HG03457 (cell line): ENCODE data around the gene DENND6B.
"Not testable (repeated sequence)": the region's sequence is repeated elsewhere in the genome, so short reads cannot be mapped to it uniquely, and the experiment has no call there.

Experiments
- ATAC-seq: cut with Tn5 transposase; IDR thresholded peaks from one replicate; pipeline ENCODE4 v1.9.1; 2021; ENCODE audit warnings: moderate number of reproducible peaks; ENCODE audit not compliant: unreplicated experiment

Gene DENND6B, protein sequence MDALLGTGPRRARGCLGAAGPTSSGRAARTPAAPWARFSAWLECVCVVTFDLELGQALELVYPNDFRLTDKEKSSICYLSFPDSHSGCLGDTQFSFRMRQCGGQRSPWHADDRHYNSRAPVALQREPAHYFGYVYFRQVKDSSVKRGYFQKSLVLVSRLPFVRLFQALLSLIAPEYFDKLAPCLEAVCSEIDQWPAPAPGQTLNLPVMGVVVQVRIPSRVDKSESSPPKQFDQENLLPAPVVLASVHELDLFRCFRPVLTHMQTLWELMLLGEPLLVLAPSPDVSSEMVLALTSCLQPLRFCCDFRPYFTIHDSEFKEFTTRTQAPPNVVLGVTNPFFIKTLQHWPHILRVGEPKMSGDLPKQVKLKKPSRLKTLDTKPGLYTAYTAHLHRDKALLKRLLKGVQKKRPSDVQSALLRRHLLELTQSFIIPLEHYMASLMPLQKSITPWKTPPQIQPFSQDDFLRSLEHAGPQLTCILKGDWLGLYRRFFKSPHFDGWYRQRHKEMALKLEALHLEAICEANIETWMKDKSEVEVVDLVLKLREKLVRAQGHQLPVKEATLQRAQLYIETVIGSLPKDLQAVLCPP

DNA sequence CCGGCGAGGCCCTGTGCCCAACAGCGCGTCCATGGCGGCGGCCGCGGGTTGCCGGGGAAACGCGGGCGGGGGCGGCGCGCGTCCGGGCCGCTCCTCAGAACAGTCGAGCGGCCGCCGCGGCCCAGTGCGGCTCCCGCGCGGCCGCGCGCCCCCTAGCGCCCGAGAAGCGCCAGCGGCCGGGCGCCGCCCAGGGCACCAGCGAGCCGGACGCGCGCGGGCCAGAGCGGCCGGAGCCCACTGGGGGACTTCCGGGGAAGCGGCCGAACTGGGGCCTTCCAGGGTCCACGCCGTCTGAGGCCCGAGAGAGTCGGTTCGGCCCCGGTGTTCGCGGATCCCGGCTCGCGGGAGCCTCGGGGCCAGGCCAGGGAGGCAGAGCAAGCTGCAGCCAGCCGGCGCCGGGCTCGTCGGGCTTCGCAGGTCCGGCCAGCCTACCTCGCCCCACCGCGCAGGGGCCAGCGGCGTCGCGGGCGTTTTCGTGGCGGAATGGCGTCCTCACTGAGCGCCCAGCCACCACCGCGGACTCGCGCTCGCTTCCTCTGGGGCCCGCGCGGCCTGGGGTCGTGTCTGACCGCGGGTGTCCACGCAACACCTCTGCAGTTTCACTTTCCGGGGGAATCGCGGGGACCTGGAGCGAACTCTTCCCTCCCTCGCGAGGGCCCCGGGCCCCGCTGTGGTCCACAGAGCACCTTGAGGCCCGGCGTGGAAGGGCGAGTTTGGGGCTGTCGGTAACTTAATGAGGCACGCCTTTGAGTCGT, at the start of gene DENND6B:
Gene DENND6B, minus strand, starts transcription at position 57 of the 755 bp plus-strand sequence. Its CDS starts 24 bp downstream, at position 33.
- ATAC-seq, result peak; percentile 60

DNA sequence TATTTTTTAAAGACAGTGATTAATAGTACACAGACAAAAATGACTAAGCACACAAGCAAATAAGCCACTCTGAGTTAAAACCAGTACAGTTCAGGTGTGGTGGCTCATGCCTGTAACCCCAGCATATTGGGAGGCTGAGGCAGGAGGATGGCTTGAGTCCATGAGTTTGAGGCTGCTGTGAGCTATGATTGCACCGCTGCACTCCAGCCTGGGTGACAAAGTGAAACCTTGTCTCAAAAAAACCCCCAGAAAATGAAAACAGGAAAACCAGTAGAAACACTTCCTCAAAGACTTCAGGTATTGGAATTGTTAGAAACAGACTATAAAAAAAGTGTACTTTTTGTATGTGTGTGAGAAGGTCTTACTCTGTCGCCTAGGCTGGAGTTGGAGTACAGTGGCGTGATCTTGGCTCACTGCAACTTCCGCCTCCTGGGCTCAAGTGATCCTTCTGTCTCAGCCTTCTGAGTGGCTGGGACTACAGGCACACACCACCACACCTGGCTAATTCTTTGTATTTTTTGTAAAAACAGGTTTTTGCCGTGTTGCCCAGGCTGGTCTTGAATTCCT, 49.4 kb upstream of the DENND6B start:
- ATAC-seq, result no peak

DNA sequence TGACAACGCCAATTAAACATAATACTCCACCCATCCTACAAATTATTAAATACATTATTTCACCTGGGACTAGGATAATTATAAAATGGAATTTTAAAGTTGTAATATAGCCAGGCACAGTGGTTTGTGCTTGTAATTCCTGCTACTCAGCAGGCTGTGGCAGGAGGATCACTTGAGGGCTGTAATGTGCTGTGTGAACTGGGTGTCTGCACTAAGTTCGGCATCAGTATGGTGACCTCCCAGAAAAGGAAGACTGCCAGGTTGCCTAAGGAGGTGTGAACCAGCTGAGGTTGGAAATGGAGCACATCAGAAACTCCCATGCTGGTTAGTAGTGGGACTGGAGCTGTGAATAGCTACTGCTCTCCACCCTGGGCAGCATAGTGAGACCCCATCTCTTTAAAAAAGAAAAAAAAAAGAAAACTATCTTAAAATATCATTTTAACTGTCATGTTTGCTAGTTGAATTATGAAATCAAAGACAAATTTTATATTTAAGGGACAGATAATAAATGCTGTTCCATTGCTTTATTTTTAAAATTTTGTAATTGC, 44.4 kb upstream of the DENND6B start:
- ATAC-seq, result no peak

DNA sequence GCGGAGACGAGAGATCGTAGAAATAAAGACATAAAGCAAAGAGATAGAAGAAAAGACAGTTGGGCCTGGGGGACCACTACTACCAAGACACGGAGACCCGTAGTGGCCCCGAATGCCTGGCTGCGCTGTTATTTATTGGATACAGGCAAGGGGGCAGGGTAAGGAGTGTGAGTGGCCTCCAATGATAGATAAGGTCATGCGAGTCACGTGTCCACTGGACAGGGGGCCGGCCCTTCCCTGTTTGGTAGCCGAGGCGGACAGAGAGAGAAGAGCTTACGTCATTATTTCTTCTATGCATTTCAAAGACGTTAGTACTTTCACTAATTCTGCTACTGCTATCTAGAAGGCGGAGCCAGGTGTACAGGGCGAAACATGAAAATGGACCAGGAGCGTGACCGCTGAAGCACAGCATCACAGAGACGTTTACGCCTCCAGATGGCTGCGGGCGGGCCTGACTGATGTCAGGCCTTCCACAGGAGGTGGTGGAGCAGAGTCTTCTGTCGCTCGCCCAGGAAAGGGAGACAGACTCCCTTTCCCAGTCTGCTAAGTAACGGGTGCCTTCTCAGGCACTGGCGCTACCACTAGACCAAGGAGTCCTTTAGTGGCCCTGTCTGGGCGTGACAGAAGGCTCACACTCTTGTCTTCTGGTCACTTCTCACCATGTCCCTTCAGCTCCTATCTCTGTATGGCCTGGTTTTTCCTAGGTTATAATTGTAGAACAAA, 41.1 kb upstream of the DENND6B start:
- no peak for ATAC-seq

DNA sequence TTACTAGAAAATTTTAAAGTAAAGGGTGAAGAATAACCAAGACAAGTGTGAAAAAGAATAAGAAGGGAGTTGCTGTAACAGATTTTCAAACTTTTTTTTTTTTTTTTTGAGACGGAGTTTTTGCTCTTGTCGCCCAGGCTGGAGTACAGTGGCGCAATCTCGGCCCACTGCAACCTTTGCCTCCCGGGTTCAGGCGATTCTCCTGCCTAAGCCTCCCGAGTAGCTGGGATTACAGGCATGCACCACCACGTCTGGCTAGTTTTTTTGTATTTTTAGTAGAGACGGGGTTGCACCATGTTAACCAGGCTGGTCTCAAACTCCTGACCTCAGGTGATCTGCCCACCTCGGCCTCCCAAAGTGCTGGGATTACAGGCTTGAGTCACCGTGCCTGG, 37.0 kb upstream of the DENND6B start:
- ATAC-seq, result not testable (repeated sequence)

DNA sequence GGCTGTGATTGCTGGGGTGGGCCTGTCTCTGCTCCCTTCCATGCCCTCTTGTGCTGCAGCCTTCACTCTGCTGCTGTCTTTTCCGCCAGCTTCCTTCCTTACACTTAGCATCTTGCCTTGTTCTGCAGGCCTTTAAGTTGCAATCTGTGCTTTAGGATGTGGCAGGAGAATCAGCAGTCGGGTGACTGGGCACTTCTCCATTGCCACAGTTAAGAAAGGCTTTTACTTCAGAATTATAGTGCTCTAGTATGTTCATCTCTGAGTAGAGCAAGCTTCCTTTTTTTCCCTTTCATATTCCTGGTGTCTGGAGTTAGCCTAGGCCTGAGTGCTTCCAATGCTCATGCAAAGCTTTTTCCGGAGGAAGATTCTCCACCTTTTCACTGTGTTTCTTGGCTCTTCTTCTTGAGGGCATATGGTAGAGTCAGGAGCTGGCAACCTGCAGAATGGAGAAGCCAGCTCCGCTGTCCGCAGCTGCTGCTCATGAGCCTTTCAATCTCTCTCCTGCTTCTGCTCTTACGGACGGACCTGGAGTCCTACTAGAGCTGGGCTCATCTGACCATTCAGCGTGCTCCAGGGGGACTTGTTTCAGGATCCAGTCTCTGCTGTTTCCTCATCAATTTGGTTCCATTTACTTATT, 36.5 kb upstream of the DENND6B start:
- no peak for ATAC-seq

DNA sequence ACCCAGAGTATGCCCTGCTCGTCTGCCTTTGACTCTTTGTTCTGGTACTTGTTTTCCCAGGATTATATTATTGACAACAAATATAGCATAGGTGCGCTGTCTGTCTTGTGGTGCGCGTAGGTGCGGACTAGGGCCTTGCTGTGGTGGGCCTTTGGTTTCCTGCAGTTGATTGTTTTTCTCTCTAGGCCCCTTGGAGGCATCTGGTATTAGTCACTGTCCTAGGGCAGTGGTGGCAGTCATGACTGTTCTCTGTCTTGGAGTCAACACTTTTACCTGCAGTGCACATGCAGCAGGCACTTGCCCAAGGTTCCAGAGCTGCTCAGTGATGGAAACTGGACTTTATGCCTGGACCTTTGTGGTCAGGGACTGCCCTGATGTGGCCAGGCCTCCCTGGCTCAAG, 34.9 kb upstream of the DENND6B start:
- no peak for ATAC-seq

DNA sequence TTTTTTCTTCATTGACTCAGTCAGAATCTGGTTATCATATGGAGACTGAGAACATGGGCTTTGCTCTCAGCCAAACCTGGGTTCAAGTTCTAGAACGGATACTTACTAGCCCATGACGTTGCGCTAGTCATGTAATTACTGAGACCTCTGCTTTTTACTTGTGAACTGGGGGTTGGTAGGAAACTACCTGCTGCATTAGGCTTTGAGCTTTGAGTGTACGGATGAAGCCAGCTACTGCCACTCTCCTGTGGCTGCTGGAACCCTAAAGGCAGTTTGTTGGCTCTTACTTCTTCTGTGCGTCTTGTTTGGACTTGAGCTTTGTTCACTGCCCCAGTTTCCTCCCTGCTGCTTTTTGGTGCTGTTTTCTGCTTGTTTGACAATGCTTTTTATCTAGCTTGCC, 34.4 kb upstream of the DENND6B start:
- no peak for ATAC-seq

DNA sequence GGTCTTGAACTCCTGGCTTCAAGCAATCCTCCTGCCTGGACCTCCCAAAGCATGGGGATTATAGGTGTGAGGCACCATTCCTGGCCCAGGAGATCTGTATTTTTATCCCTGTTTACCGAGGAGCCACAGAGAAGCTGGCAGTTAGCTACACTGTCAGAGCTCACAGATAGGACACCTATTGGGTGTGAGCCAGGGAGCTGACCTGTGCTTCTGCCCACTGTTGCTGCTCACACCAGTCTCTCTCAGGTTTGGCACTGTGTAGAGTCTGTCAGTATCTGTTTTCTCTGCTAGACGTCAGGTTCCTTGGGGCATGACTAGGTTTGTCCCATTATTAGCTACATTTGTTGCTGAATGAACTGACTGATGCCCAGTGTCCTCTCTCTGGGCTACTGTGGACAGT, 33.8 kb upstream of the DENND6B start:
- ATAC-seq, result no peak

DNA sequence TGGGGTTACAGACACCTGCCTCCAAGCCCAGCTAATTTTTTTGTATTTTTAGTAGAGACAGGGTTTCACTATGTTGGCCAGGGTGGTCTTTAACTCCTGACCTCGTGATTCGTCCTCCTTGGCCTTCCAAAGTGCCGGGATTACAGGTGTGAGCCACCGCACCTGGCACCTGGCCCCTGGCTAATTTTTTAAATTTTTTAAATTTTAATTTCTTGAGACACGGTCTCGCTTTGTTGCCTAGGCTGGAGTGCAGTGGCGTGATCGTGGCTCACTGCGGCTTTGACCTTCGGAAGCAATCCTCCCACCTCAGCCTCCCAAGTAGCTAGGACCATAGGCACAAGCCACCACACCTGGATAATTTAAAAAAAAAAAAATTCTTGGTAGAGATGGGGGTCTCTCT, 30.9 kb upstream of the DENND6B start:
- ATAC-seq, result no peak

DNA sequence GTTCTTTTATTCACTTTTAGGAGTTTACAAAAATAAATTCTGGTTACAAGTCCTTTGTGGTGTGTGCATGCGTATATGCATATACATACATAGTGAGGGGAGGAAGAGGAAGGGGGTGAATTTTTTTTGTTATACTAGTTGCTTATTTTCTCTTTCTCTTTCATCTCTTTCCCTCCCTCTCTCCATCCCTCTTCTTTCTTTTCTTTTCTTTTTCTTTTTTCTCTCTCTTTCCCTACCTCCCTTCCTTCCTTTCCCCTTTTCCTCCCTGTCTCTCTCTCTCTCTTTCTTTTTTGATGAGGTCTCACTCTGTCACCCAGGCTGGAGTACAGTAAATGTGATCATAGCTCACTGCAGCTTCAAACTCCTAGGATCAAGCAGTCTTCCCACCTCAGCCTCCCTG, 30.4 kb upstream of the DENND6B start:
- ATAC-seq, result no peak

DNA sequence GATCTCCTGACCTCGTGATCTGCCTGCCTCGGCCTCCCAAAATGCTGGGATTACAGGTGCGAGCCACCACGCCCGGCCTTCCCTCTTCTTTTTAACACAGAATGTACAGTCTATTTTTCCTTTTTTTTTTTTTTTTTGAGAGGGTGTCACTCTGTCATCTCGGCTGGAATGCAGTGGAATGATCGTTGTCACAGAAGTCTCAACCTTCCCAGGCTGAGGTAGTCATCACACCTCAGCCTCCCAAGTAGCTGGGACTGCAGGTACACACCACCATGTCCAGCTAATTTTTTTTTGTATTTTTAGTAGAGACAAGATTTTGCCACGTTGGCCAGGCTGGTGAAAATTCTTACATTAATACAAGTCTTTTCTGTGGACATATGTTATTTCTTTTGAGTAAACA, 29.4 kb upstream of the DENND6B start:
- no peak for ATAC-seq

DNA sequence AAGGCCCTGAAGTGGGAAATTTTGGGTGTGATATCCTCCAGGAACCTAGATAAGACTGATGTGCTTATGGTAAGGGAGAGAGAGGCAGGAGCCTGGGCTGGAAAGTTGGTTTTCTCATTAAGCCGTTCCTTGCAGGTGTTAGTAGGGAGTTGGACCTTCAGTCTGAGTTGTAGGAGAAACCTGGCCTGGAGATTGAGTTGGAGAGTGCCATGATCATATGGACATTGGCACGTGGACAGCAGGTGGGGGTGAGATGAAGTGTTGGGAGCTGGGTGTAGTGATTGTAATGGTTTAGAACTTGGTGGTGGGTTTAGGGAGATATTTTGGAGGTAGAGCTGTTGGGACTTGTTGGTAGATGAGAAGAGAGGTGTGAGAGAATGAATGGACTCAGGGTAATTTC, 21.2 kb upstream of the DENND6B start:
- ATAC-seq, result no peak

DNA sequence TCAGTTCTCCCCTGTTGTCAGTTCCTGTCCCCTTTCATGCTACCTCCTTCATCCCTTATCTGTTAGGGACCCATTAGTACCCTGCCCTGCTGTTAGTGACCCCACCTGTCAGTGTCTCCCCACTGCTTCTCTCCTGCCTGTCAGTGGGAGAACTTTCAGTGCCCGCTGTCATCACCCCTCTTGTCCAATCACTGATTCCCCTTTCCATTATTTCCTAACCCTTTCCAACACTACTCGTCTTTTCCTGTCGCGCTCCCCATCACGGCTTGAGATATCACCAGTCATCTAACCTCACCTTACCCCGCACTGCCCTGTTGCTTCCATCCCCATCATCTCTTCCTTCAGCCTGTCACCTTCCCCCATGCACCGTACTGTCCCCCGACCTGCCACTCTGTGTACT, 20.3 kb upstream of the DENND6B start:
- no peak for ATAC-seq

DNA sequence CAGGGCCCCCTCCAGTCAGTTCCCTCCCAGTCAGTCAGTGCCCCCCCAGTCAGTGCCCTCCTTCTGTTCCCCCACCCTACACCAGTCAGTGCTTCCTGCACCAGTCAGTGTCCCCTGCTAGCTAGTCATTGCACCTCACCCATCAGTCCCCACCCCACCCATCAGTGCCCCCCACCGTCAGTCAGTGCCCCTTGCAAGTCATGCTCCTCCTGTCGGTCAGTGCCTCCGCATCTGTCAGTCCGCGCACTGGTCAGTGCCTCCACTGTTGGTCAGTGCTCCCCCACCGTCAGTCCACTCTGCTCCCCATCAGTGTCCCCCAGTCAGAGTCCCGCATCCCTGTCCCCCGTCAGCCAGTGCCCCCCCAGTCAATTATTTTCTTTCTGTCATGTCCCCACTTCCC, 19.7 kb upstream of the DENND6B start:
- no peak for ATAC-seq

DNA sequence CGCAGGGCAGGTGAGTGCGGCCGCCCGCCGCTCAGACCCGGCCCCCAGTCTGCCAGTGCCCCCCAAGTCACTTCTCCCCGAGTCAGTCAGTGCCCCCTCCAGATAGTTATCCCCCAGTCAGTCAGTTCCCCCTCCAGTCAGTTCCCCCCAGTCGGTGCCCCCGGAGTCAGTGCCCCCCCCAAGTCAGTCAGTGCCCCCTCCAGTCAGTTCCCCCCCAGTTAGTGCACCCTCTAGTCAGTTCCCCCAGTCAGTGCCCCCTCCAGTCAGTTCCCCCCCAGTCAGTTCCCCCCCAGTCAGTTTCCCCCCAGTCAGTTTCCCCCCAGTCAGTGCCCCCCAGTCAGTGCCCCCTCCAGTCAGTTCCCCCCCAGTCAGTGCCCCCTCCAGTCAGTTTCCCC, 16.7 kb upstream of the DENND6B start:
- no peak for ATAC-seq

DNA sequence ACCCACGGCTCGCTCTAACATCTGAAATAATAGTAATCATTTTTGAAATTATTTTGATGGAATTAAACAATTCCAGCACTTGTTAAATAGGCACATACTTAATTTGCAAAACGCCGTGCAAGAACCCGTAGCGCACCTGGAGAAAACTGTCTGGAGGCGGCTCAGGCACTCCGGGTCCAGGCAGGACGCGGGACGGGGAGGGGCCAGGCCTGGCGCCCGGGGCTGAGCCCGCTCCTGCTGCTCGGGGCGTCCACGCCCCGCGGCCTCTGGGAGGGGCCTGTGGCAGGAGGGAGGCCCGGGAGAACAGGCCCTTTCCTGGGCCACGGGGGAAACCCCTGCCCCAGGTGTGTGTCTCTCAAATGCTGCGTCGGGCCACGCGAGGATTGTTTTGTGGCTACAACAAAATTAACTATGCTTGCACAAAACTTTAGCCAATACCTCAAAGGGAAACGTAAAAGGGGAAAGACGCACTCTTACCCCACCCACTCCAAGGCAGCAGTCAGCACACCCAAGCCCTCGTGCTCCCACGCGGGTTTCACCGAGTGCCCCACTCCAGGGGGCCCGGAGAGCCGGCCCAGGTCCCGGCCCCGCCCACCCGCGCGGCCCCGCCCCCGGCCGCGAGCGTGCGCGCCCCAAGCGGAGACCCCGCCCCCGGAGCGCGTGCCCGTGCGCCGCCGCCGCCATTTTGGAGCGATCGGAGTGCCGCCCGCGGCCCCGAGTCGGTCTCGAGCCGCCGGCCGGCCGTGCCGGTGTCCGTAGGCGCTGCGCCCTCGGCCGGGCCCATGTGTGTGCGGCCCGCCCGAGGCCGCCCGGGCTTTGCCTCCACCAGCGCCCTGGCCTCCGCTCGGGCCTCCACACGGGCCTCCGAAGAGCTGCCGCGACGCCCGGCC, 16.1 kb upstream of the DENND6B start, which contains the start of gene PPP6R2:
Gene PPP6R2, plus strand, starts transcription at position 677 of the 890 bp plus-strand sequence. CDS start 50,582 bp downstream, outside the sequence.
- no peak for ATAC-seq

DNA sequence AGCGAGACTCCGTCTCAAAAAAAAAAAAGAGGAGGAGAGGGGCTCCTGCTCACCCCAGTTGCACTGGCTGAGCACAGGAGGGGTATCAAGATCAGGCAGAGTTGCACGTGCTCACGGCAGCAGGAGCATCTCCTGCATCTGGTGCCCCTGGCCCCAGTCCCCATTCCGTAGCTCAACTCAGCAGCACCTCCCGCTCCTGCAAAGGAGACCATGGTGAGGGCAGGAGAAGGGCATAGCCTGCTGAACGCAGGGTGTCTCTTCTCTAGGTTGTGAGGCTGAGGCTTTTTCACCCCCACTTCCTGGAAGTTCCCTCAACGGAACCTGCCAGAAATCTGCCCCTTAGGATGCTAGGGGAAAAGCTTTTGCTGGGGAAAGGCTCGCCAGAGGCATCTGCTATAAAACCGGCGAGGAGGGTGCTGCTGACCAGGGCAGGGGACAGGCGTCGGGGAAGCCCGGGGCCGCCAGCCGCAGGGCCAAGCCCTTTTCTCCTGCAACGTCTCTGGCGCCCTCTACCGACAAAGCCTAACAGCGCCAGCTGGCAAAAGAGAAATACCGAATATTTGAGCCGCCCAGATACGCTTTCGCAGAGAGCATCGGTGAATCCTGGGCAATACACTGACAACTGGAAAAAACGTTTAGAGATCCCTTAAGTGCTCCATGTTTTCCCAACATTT, 15.3 kb upstream of the DENND6B start:
- peak; percentile 62 for ATAC-seq
